ENCODE measurements around the gene ATOH8. TPM values are rescaled to one million over a fixed set of nuclear protein-coding genes. Genes with fewer than 3 reads are reported as not detected.

ATOH8 gene
- total and polyA plus RNA-seq, 10 of the 15 experiments (the other 5 are each of a cell fraction or from before 2014, with no cell fraction given), result 0.03 to 0.60 TPM; not detected in 8

GRCh38 chr2:85709401-85709811, 44.4 kb upstream of the ATOH8 start:
- intact Hi-C loops (cut with micrococcal nuclease; ENCODE audit: unreplicated experiment), result loop anchor here (5.0 kb wide), 1 partner anchor 287 kb away; no protein-coding TSS in a partner anchor
- CTCF ChIA-PET, result interaction anchor here (0.6 to 10.2 kb wide), 18 partner anchors 10 to 106 kb away, joined by 3 to 194 read pairs (median 4); partner anchors contain the start of gene GNLY

More at GRCh38 chr2:85709401-85709811, 44.4 kb upstream of the ATOH8 start:
- no peaks in the 10 kb centered on the region for H3K27me3 ChIP-seq (replicated peaks in 1 of 2; ENCODE audit: control insufficient read depth in 2 of 2, insufficient read depth in 2 of 2, low read length in 1 of 2)
- H3K4me3 ChIP-seq, result no peak overlapping the region
- peaks cover 18% of the 10 kb centered on the region for H3K4me1 ChIP-seq (ENCODE audit: control insufficient read depth, insufficient read depth, low read length)
- ChIA-PET RAD21 (ENCODE audit: unreplicated experiment) (interaction anchor here (0.9 to 6.5 kb wide), 7 partner anchors 16 to 104 kb away, joined by 3 to 94 read pairs (median 4); no protein-coding TSS in a partner anchor), SMC1A (ENCODE audit: uncharacterized antibody, unreplicated experiment) (interaction anchor here (0.8 to 9.8 kb wide), 10 partner anchors 10 to 290 kb away, joined by 3 to 75 read pairs (median 5); no protein-coding TSS in a partner anchor), POLR2A (no interaction called here)
- FAIRE-seq (no peak), DNase-seq (ENCODE audit: low read depth, low spot score) (no peak), ATAC-seq (no peak)
- no peak overlapping the region for H3K9ac ChIP-seq (ENCODE audit: control insufficient read depth, insufficient read depth, low read length)
- no peaks in the 10 kb centered on the region for H3K36me3 ChIP-seq (ENCODE audit: control insufficient read depth in 2 of 2, insufficient read depth in 2 of 2, low read length in 1 of 2)
- BruUV-seq (replicated peaks), result no TSS peak
- H3K9me3 ChIP-seq (replicated peaks; ENCODE audit: control insufficient read depth, insufficient read depth, low read length), result no peaks in the 10 kb centered on the region
- H4K20me1 ChIP-seq (ENCODE audit: control insufficient read depth, insufficient read depth), result no peaks in the 10 kb centered on the region
- no peak overlapping the region for H2AFZ ChIP-seq (ENCODE audit: control insufficient read depth, low read depth, low read length)
- 41% methylated on average over 4 of the region's 4 CpGs for WGBS (ENCODE audit: insufficient coverage, insufficient replicate concordance, low lambda C conversion rate, missing lambda C conversion rate)
- TF ChIP-seq PKNOX1 (IDR thresholded peaks at IDR 0.05) (no peak), ATF7 (IDR thresholded peaks at IDR 0.05; ENCODE audit: low read depth) (no peak), NFIC (IDR thresholded peaks at IDR 0.05; ENCODE audit: low read depth, low read length) (no peak), USF2 (IDR thresholded peaks at IDR 0.05; ENCODE audit: borderline replicate concordance, low read depth, low read length) (no peak), REST (IDR thresholded peaks at IDR 0.05; ENCODE audit: low read depth, low read length) (no peak), ZNF592 (IDR thresholded peaks at IDR 0.05) (no peak), NFYA (IDR thresholded peaks at IDR 0.05; ENCODE audit: borderline replicate concordance, low read depth, low read length) (no peak), MYC (IDR thresholded peaks at IDR 0.05; ENCODE audit: insufficient read depth, insufficient read length, insufficient replicate concordance, low read length, severe bottlenecking) (no peak)
- no peaks in the 10 kb centered on the region for H3K79me2 ChIP-seq (ENCODE audit: control insufficient read depth, insufficient read depth, low read length)
- H3K4me2 ChIP-seq (ENCODE audit: control insufficient read depth, insufficient read depth), result no peak overlapping the region
- in situ Hi-C loops (cut with MboI), result loop anchor here (5.0 kb wide), 1 partner anchor 72 kb away; no protein-coding TSS in a partner anchor
- H3K27ac ChIP-seq (ENCODE audit: control insufficient read depth, insufficient read depth), result no peak overlapping the region
